OCI-LY7 (cell line): ENCODE measurements around the gene ALPK3.

Experiments
- EZH2phosphoT487 ChIP-seq: fragments of 200-600 bp; sonication (generic); IDR thresholded peaks from 2 replicates; pipeline ENCODE4 v1.6.1; 2018; ENCODE audit warnings: low read depth, borderline replicate concordance, mild to moderate bottlenecking, mixed run types, antibody characterized with exemption, low read length, moderate library complexity, mixed read lengths
- TF ChIP-seq, protein P1 (sequence below): fragments of 200-600 bp; sonication (generic); conservative IDR thresholded peaks from 2 replicates; pipeline ENCODE4 v1.5.1; 2014; ENCODE audit warnings: mild to moderate bottlenecking, antibody characterized with exemption, low read length, moderate library complexity, mixed read lengths

DNA sequence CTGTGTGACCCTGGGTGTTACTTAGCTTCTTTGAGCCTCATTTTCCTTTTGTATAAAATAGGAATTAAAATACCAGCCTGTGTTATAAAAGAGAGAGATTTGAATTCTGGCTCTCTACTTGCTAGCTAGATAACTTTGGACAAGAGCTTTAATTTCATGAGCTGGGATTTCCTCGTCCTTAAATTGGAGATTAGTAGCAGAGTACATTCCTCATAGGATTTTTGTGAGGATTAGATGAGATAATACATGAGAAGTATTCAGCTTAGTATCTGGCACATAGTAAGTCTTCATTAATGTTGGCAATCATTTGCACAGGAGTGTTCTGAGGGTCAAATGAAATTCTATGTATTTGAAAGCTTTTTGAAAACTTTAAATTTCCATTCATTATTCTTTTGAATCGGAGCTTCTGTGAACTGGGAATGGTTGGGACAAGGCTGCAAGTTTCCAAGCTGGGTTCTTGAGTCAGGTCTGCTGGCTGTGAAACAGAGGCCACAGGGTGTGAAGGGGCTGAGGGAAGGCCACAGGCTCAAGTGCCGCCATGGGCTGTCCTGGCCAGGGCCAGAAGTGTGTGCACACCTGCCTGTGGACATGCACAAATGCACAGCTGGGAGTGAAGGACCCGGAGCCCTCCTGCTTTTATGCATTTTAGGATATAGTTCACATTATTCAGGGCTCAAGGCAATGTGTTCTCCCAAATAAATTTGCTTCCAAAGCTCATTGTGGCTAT is 17.2 kb downstream of the ALPK3 start:
- TF ChIP-seq, protein P1, sequence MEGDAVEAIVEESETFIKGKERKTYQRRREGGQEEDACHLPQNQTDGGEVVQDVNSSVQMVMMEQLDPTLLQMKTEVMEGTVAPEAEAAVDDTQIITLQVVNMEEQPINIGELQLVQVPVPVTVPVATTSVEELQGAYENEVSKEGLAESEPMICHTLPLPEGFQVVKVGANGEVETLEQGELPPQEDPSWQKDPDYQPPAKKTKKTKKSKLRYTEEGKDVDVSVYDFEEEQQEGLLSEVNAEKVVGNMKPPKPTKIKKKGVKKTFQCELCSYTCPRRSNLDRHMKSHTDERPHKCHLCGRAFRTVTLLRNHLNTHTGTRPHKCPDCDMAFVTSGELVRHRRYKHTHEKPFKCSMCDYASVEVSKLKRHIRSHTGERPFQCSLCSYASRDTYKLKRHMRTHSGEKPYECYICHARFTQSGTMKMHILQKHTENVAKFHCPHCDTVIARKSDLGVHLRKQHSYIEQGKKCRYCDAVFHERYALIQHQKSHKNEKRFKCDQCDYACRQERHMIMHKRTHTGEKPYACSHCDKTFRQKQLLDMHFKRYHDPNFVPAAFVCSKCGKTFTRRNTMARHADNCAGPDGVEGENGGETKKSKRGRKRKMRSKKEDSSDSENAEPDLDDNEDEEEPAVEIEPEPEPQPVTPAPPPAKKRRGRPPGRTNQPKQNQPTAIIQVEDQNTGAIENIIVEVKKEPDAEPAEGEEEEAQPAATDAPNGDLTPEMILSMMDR: no peak
- TF ChIP-seq EZH2phosphoT487: no peak
